NCI-H446 treated with DMSO at 0.1 percent for 48 hours (cell line): Measurements from ENCODE around the gene PODXL2.

Experiments
- DNase-seq: peaks from one replicate; lab custom pipeline; 2025; lab: John Stamatoyannopoulos, UW

Gene PODXL2

GRCh38 chr3:127709320-127710060, 80.5 kb downstream of the PODXL2 start:
- no peak for DNase-seq

GRCh38 chr3:127710155-127710941, 81.4 kb downstream of the PODXL2 start:
- DNase-seq, result peak; percentile 34

GRCh38 chr3:127711021-127711695, 82.2 kb downstream of the PODXL2 start:
- no peak for DNase-seq

GRCh38 chr3:127711896-127712295, 82.9 kb downstream of the PODXL2 start:
- no peak for DNase-seq

GRCh38 chr3:127712461-127712860, 83.5 kb downstream of the PODXL2 start:
- no peak for DNase-seq

GRCh38 chr3:127712881-127713771, 84.1 kb downstream of the PODXL2 start:
- no peak for DNase-seq

DNA sequence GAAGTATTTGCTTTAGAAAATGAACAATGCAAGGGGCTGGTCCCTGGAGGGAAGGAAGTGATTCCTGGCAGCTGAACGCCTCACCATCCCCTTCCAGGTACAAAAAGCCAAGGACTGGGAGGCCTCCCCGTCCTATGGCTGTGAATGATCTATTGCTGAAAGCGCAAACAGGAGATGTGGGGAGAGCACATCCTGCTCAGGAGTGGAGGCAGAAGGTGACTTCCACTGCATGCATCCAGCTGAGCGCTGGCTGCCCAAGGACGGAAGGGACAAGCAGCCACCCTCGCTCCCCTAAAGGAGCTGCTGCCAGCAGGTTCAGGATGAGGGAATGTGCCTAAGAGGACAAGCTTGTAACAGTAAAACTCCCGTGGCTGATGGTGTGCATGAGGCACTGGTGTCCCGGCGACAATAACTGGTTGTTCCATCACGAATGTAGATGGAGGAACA, 85.2 kb downstream of the PODXL2 start:
- DNase-seq, result no peak

GRCh38 chr3:127714866-127715265, 85.9 kb downstream of the PODXL2 start:
- no peak for DNase-seq

DNA sequence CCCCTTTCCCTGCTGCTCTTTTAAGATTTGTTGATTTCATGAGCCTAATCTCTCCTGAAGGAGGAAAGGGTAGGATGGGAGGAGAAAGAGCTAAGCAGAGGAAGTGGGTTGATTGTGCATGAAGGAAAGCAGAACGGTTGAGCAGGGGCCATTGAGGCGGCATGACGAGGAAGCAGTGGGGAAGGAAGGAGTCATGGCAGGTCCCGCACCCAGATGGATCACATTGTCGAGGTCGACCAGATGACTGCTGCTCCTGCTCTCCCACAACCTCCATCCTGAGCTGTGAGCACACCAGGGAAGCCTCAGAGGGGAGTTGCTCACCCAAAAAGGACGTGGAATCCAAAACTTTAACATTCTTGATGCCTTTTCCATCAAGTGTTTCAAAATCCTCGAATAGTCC, 86.5 kb downstream of the PODXL2 start:
- DNase-seq, result no peak

- DNase-seq, result no peak
These were observed 87.4 kb downstream of the PODXL2 start for GRCh38 chr3:127716384-127716783.

GRCh38 chr3:127717357-127718244, 88.6 kb downstream of the PODXL2 start:
- peak; percentile 62 for DNase-seq

- DNase-seq, result no peak
These were observed 89.4 kb downstream of the PODXL2 start for GRCh38 chr3:127718245-127718915.

- no peak for DNase-seq
These were observed 89.9 kb downstream of the PODXL2 start for GRCh38 chr3:127718916-127719290.

DNA sequence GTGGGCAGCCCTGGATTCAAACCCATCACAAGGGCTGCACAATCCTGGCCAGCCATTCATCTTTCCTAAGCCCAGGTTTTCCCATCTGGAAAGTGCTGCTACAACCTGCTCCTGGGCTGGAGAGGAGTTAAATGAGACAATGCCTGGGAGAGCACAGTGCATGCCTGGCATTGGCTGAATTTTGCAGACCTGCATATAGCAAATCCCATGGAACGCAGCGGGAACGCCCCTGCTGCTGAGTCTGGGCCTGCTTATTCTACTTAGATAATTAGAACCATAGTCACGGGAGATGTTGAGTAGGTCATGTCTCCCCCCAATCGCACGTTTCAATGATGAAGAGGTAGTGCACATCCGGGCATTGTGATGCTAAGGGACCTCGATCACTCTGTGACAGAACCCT, 90.4 kb downstream of the PODXL2 start:
- DNase-seq, result no peak

- no peak for DNase-seq
These were observed 91.3 kb downstream of the PODXL2 start for GRCh38 chr3:127720161-127720823.

- DNase-seq, result peak; percentile 82
These were observed 92.3 kb downstream of the PODXL2 start for GRCh38 chr3:127720985-127721935.

GRCh38 chr3:127722091-127722784, 93.3 kb downstream of the PODXL2 start:
- peak; percentile 67 for DNase-seq
